Lower lobe of right lung (tissue), 2 donors: Measurements from ENCODE around the gene ARID3B. TPM values are rescaled to one million over a fixed set of nuclear protein-coding genes. Genes with fewer than 3 reads are reported as not detected.

Source experiments
- ATAC-seq, 2 donors: fragments of 200-7000 bp; cut with Tn5 transposase; one replicate each; pipeline ENCODE4 v1.9.1; 2020 to 2022; ENCODE audit warnings: mild to moderate bottlenecking in 2 of 2, moderate library complexity in 2 of 2
- DNase-seq: peaks from one replicate; pipeline ENCODE4 v3.0.0-alpha.2; 2020
- H3K27ac ChIP-seq: fragments of 200-600 bp; one replicate; pipeline ENCODE4 v1.8.0; 2022
- H3K27me3 ChIP-seq: fragments of 200-600 bp; one replicate; pipeline ENCODE4 v1.8.0; 2022; ENCODE audit warnings: low read depth
- H3K36me3 ChIP-seq: fragments of 200-600 bp; one replicate; pipeline ENCODE4 v1.8.0; 2022; ENCODE audit warnings: mild to moderate bottlenecking
- H3K4me1 ChIP-seq: fragments of 200-600 bp; one replicate; pipeline ENCODE4 v1.8.0; 2022
- H3K4me3 ChIP-seq: fragments of 200-600 bp; one replicate; pipeline ENCODE4 v1.8.0; 2022; ENCODE audit warnings: mild to moderate bottlenecking
- H3K9me3 ChIP-seq: fragments of 200-600 bp; one replicate; pipeline ENCODE4 v1.8.0; 2022
- intact Hi-C: fragments of 100-400 bp; cut with DNase I; formaldehyde crosslinking; loops from one replicate; pipeline ENCODE4 v1.11.0; 2022
- total RNA-seq: library from RNA; stranded (reverse); fragmentation: NEBNext Ultra II Directional; extraction: Animal tissue kit (Norgen Biotek cat#: 25700); gene quantifications from one replicate; pipeline ENCODE4 v1.2.1, GENCODE V29; 2021
- TF ChIP-seq, protein P1 (sequence below): fragments of 200-600 bp; IDR thresholded peaks from one replicate; pipeline ENCODE4 v1.8.0; 2022; ENCODE audit warnings: antibody characterized with exemption, mild to moderate bottlenecking
- donor health status: DM: no; HTN: yes; CAD: no; lungs with severe emphysema.

Gene ARID3B
- total RNA-seq, 1 donor from 2014 or later = 11.1 TPM

DNA sequence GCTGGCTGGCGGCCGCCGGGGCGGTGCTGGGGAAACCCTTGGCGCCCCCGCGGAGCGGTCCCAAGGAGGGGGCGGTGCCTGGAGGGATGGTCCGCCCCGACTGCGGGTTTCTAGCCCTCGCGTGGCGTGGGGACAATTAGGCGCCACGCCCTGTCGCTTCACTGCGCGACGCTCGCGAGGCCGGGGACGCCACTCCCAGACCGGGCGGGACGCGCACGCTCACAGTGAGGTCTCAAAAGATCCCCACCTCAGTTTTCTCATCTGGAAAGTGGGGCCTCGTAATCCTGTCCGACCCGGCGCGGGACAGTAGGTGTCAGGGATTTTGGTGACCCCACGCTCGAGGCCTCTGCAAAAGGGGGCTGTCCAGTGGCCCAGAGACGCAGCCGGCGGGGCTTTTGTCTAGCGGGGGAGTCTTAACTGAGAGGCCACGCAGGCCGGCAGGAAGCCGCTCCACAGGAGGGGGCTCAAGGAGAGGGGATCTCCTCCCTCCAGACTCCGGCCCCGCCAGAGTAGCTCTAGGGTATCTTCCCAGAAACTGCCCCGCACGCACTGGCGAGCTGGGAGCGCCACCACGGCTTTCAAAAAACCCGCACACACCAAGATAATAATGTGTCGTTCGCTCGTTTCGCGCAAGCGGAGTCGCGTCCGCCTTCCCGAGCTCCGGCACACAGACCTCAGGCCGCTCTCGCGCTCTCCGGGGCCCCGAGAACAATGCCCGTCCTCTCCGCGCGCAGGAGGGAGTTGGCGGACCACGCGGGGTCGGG, 73.9 kb downstream of the ARID3B start:
- DNase-seq (peak; percentile 93), ATAC-seq (peak; percentile 86 to 89)
- Histone ChIP-seq H3K9me3 (no peaks in the 10 kb centered on the region), H3K27me3 (no peaks in the 10 kb centered on the region), H3K27ac (peak overlapping the region; percentile 99), H3K4me3 (peak overlapping the region; percentile 99), H3K4me1 (peaks cover 37% of the 10 kb centered on the region), H3K36me3 (peaks cover 13% of the 10 kb centered on the region)
- intact Hi-C loops = no loop called here
- TF ChIP-seq, protein P1, sequence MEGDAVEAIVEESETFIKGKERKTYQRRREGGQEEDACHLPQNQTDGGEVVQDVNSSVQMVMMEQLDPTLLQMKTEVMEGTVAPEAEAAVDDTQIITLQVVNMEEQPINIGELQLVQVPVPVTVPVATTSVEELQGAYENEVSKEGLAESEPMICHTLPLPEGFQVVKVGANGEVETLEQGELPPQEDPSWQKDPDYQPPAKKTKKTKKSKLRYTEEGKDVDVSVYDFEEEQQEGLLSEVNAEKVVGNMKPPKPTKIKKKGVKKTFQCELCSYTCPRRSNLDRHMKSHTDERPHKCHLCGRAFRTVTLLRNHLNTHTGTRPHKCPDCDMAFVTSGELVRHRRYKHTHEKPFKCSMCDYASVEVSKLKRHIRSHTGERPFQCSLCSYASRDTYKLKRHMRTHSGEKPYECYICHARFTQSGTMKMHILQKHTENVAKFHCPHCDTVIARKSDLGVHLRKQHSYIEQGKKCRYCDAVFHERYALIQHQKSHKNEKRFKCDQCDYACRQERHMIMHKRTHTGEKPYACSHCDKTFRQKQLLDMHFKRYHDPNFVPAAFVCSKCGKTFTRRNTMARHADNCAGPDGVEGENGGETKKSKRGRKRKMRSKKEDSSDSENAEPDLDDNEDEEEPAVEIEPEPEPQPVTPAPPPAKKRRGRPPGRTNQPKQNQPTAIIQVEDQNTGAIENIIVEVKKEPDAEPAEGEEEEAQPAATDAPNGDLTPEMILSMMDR = no peak

DNA sequence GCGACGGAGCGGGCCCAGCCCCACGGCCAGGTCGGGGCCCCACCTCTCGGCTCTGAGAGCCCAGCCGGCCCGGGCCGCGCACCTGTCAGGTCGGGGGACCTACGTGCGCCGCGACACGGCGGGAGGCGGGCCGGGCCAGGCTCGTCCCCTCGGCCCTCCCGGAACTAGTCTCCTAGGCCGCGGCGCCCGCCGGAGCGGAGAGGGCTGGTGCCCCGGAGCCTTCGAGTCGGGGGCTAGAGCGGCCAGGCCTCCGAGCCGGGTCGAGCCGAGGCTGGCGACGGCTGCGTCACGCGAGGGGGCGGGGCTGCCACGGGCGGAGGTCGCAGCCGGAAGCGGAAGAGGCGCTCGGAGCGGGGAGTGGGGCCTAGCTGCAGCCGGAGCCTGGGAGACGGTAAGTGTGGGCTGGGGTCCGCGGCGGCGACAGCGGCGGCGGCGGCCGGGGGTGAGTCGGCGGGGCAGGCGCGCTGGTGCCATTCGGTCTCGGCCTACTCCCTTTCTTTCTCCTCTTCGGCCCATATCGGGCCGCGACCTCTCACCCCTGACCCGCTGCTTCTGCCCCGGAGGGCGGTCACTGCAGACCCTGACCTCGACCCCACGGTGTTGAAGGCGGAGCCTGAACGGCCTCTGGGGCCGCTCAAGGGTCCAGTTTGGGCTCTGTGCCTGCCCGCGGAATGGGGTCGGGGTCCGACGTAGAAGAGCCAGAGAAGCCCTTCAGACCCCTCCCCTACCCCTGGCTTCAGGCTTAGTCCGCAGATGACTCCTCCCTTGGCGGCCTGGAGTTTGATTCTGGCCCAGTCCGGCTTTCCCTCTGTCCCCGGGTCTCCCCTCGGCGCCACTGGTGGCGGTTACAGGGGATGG, 74.7 kb downstream of the ARID3B start, which contains the start of gene CLK3:
CLK3 (plus strand) TSS at position 329 of the 858 bp plus-strand sequence. CDS start 3,361 bp downstream, outside the sequence.
- ATAC-seq (peak; percentile 92 to 94), DNase-seq (peak; percentile 98)
- intact Hi-C loops = no loop called here
- Histone ChIP-seq H3K4me3 (peak within 1 kb of the TSS; percentile 99), H3K27ac (peak within 1 kb of the TSS; percentile 99), H3K36me3 (peaks cover 21% of the 10 kb centered on the region), H3K4me1 (peaks cover 44% of the 10 kb centered on the region), H3K27me3 (no peaks in the 10 kb centered on the region), H3K9me3 (no peaks in the 10 kb centered on the region)
- TF ChIP-seq, protein P1 = no peak

DNA sequence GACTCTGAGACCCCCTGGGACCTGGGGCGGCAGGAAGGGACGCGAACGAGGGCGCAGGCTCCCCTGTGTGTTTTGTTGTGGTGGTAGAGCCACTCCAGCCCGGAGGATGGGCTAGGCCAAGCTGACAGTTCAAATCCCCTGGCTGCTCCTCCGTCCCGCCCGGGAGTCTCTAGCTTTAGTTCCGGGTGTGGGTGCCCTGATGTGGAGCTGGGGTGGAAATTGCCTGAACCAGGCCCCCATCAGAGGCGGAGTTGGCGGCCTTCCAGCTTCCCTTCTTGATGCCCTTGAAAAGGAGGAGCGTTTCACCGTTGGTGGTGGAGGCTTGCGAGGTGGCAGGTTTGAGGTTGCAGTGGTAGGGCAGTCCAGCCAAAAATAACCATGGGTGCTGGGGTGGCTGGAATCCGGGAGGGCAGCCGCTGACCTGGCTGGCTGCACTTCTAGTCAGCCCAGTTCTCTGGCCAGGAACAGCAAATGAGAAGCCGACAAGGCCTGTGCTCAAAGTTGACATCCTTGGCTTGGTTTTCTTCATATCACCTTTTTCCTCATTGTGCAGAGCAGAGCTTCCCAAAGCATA, 75.4 kb downstream of the ARID3B start:
- ATAC-seq (peak; percentile 8 to 38), DNase-seq (peak; percentile 86)
- intact Hi-C loops = no loop called here
- H3K9me3 ChIP-seq = no peaks in the 10 kb centered on the region
- peak overlapping the region; percentile 99 for H3K27ac ChIP-seq
- H3K36me3 ChIP-seq = peaks cover 28% of the 10 kb centered on the region
- TF ChIP-seq, protein P1 = no peak
- H3K4me3 ChIP-seq = peak overlapping the region; percentile 99
- H3K4me1 ChIP-seq = peaks cover 48% of the 10 kb centered on the region
- no peaks in the 10 kb centered on the region for H3K27me3 ChIP-seq

DNA sequence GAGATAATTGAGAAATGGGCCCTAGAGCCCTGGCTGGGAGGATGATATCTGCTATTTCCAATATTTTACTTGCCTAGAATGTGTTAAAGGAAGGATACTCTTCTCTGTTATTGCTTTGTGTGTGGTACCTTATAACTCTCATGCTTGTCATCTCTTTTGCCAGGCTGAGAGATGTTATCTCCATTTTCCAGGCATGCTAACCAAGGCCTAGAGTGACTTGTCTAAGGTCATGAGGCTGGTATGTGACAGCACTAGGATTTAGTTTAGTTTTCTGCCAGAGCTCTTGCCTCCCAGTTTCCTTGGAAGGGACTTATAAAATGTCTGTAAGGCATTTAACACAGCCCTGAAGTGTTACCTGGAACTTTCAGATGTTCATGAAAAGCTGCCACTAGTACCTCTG, 76.0 kb downstream of the ARID3B start:
- TF ChIP-seq, protein P1 = no peak
- intact Hi-C loops = no loop called here
- Histone ChIP-seq H3K4me1 (peaks cover 48% of the 10 kb centered on the region), H3K4me3 (peak overlapping the region; percentile 99), H3K9me3 (no peaks in the 10 kb centered on the region), H3K27me3 (no peaks in the 10 kb centered on the region), H3K36me3 (peaks cover 34% of the 10 kb centered on the region), H3K27ac (peak overlapping the region; percentile 99)
- DNase-seq (no peak), ATAC-seq (no peak)

DNA sequence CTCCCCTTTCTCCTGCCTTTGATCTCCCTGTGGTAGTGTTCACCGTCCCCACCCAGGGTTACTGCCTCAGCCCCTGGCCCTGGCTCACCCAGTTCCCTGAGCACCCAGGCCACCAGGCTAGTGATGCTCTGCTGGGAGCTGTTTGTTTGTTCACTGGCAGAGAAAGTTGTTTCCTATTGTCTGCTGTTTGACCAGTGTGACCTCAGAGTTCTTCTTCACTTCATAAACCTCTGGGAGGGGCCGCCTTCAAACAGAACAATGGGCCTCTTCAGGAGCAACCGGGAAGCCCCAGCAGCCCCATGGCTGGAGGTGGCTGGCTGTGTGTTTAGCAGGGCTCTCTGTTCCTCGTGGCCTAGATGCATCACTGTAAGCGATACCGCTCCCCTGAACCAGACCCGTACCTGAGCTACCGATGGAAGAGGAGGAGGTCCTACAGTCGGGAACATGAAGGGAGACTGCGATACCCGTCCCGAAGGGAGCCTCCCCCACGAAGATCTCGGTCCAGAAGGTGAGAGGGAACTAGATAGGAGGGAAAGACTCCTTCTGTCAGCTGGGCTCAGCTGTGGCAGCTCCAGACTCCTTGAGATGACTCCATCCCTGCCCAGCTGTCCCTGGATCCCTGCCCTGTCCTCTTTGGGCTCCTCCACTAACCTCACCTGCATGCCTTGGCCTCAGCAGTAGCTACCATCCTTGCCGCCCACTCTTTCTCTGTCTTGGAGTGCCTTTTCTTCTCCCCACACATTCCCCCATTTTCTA, 78.0 kb downstream of the ARID3B start:
- Histone ChIP-seq H3K4me3 (no peak overlapping the region), H3K27ac (no peak overlapping the region)
- intact Hi-C loops = no loop called here

More for the DNA sequence above, 78.0 kb downstream of the ARID3B start:
- Histone ChIP-seq H3K9me3 (no peaks in the 10 kb centered on the region), H3K36me3 (peaks cover 54% of the 10 kb centered on the region), H3K27me3 (no peaks in the 10 kb centered on the region), H3K4me1 (peaks cover 57% of the 10 kb centered on the region)
- DNase-seq (no peak), ATAC-seq (no peak)
- TF ChIP-seq, protein P1 = no peak
